ENCODE data around the gene POLR2E. TPM values are rescaled to one million over a fixed set of nuclear protein-coding genes. Genes with fewer than 3 reads are reported as not detected.
A peak's percentile ranks its signal among the peaks of the same experiment; 100 is the strongest.

The POLR2E gene
- total RNA-seq, 1 experiment from 2014 or later = 141 TPM

GRCh38 chr19:1089126-1089771, 5.9 kb downstream of the POLR2E start:
- H3K4me1 Mint-ChIP-seq (ENCODE audit: low read depth, unreplicated experiment) = no peaks in the 10 kb centered on the region
- peaks cover 62% of the 10 kb centered on the region for H3K36me3 Mint-ChIP-seq (ENCODE audit: insufficient read depth, unreplicated experiment)
- intact Hi-C loops (cut with micrococcal nuclease; ENCODE audit: unreplicated experiment) = no loop called here
- no peak for TF ChIP-seq CTCF (IDR thresholded peaks at IDR 0.05; ENCODE audit: unreplicated experiment)
- H3K27me3 Mint-ChIP-seq (ENCODE audit: unreplicated experiment) = no peaks in the 10 kb centered on the region
- CTCF ChIA-PET = no interaction called here
- no peak for DNase-seq
- H3K9me3 Mint-ChIP-seq (ENCODE audit: low read depth, unreplicated experiment) = no peaks in the 10 kb centered on the region
- no peak overlapping the region for H3K27ac Mint-ChIP-seq (ENCODE audit: unreplicated experiment)
- no peak overlapping the region for H3K4me3 Mint-ChIP-seq (ENCODE audit: low read depth, unreplicated experiment)
- BruUV-seq (replicated peaks) = no TSS peak

GRCh38 chr19:1088416-1089010, 6.7 kb downstream of the POLR2E start:
- Mint-ChIP-seq H3K4me3 (ENCODE audit: low read depth, unreplicated experiment) (no peak overlapping the region), H3K4me1 (ENCODE audit: low read depth, unreplicated experiment) (no peaks in the 10 kb centered on the region), H3K9me3 (ENCODE audit: low read depth, unreplicated experiment) (no peaks in the 10 kb centered on the region), H3K27ac (ENCODE audit: unreplicated experiment) (no peak overlapping the region), H3K36me3 (ENCODE audit: insufficient read depth, unreplicated experiment) (peaks cover 59% of the 10 kb centered on the region), H3K27me3 (ENCODE audit: unreplicated experiment) (no peaks in the 10 kb centered on the region)
- no TSS peak for BruUV-seq (replicated peaks)
- intact Hi-C loops (cut with micrococcal nuclease; ENCODE audit: unreplicated experiment) = no loop called here
- TF ChIP-seq CTCF (IDR thresholded peaks at IDR 0.05; ENCODE audit: unreplicated experiment) = no peak
- no peak for DNase-seq
- CTCF ChIA-PET = no interaction called here

GRCh38 chr19:1087813-1088415, 7.3 kb downstream of the POLR2E start:
- Mint-ChIP-seq H3K36me3 (ENCODE audit: insufficient read depth, unreplicated experiment) (peaks cover 56% of the 10 kb centered on the region), H3K4me1 (ENCODE audit: low read depth, unreplicated experiment) (no peaks in the 10 kb centered on the region), H3K27ac (ENCODE audit: unreplicated experiment) (no peak overlapping the region), H3K4me3 (ENCODE audit: low read depth, unreplicated experiment) (no peak overlapping the region), H3K9me3 (ENCODE audit: low read depth, unreplicated experiment) (no peaks in the 10 kb centered on the region), H3K27me3 (ENCODE audit: unreplicated experiment) (no peaks in the 10 kb centered on the region)
- no TSS peak for BruUV-seq (replicated peaks)
- intact Hi-C loops (cut with micrococcal nuclease; ENCODE audit: unreplicated experiment) = no loop called here
- TF ChIP-seq CTCF (IDR thresholded peaks at IDR 0.05; ENCODE audit: unreplicated experiment) = no peak
- CTCF ChIA-PET = no interaction called here
- no peak for DNase-seq

- Mint-ChIP-seq H3K9me3 (ENCODE audit: low read depth, unreplicated experiment) (no peaks in the 10 kb centered on the region), H3K27me3 (ENCODE audit: unreplicated experiment) (no peaks in the 10 kb centered on the region), H3K4me1 (ENCODE audit: low read depth, unreplicated experiment) (no peaks in the 10 kb centered on the region), H3K36me3 (ENCODE audit: insufficient read depth, unreplicated experiment) (peaks cover 50% of the 10 kb centered on the region), H3K4me3 (ENCODE audit: low read depth, unreplicated experiment) (no peak overlapping the region), H3K27ac (ENCODE audit: unreplicated experiment) (no peak overlapping the region)
- DNase-seq = no peak
- no peak for TF ChIP-seq CTCF (IDR thresholded peaks at IDR 0.05; ENCODE audit: unreplicated experiment)
- intact Hi-C loops (cut with micrococcal nuclease; ENCODE audit: unreplicated experiment) = no loop called here
- BruUV-seq (replicated peaks) = TSS peak; percentile 20
- CTCF ChIA-PET = interaction anchor here (0.8 kb wide), 1 partner anchor 12 kb away, joined by 3 read pairs; no protein-coding TSS in a partner anchor
Measured at GRCh38 chr19:1086613-1087012, 8.6 kb downstream of the POLR2E start.
